AG04449 (cell line): ENCODE data around the gene TTC34.

Experiments
- CTCF ChIA-PET: fragments of 350-600 bp; formaldehyde crosslinking; extraction: SDS; loops from one replicate; lab custom pipeline; 2021; ENCODE audit warnings: antibody characterized with exemption; lab: Yijun Ruan, JAX
- POLR2A ChIA-PET: fragments of 400-600, 350-600 bp; formaldehyde crosslinking; extraction: SDS; loops from one replicate; lab custom pipeline; 2020; ENCODE audit warnings: antibody characterized with exemption, inconsistent platforms; lab: Yijun Ruan, JAX
- DNase-seq: peaks from one replicate; pipeline ENCODE4 v3.0.0-alpha.2; 2010; ENCODE audit warnings: low read depth, low spot score
- H3K4me3 ChIP-seq: 2 replicates; pipeline ENCODE4 v1.5.1; 2011; ENCODE audit warnings: low read depth, mild to moderate bottlenecking, control low read depth, low read length
- TF ChIP-seq, protein P1 (sequence below): IDR thresholded peaks from one replicate; pipeline ENCODE4 v1.5.1; 2011; ENCODE audit warnings: mild to moderate bottlenecking, moderate library complexity, low read length, control low read depth, inconsistent platforms; ENCODE audit not compliant: insufficient read depth; ENCODE audit errors: missing control alignments

The TTC34 gene

DNA sequence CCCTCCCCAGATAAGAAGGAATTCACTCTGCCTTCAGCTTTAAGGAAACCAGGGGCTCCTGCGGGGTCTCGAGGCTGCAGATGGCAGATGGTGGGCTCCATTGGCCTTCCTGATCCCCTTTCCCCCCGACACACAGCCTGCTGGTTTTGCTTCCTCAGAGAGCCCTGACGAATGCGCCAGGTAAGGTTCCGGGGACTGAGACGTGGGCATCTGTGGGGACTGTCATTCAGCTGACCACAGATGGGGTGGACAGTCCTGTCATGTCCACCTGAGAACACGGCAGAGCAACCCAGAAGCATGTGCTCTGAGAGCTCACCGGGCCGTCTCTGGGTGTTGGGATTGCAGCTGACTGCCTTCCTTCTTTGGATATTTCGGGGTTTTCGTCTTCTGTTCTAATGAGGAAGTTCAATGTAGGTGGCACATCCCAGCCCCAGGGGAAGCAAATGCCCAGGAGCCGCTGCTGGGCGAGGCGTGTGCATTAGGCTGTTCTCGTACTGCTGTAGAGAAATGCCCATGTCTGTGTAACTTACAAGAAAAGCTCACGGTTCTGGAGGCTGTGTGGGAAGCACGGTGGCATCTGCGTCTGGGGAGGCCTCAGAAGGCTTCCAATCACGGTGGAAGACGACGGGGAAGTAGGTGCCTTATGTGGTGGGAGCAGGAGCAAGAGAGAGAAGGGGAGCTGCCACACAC, 22.6 kb upstream of the TTC34 start:
- DNase-seq = no peak
- ChIA-PET CTCF (no interaction called here), POLR2A (no interaction called here)
- H3K4me3 ChIP-seq = no peak overlapping the region
- TF ChIP-seq, protein P1, sequence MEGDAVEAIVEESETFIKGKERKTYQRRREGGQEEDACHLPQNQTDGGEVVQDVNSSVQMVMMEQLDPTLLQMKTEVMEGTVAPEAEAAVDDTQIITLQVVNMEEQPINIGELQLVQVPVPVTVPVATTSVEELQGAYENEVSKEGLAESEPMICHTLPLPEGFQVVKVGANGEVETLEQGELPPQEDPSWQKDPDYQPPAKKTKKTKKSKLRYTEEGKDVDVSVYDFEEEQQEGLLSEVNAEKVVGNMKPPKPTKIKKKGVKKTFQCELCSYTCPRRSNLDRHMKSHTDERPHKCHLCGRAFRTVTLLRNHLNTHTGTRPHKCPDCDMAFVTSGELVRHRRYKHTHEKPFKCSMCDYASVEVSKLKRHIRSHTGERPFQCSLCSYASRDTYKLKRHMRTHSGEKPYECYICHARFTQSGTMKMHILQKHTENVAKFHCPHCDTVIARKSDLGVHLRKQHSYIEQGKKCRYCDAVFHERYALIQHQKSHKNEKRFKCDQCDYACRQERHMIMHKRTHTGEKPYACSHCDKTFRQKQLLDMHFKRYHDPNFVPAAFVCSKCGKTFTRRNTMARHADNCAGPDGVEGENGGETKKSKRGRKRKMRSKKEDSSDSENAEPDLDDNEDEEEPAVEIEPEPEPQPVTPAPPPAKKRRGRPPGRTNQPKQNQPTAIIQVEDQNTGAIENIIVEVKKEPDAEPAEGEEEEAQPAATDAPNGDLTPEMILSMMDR = no peak

DNA sequence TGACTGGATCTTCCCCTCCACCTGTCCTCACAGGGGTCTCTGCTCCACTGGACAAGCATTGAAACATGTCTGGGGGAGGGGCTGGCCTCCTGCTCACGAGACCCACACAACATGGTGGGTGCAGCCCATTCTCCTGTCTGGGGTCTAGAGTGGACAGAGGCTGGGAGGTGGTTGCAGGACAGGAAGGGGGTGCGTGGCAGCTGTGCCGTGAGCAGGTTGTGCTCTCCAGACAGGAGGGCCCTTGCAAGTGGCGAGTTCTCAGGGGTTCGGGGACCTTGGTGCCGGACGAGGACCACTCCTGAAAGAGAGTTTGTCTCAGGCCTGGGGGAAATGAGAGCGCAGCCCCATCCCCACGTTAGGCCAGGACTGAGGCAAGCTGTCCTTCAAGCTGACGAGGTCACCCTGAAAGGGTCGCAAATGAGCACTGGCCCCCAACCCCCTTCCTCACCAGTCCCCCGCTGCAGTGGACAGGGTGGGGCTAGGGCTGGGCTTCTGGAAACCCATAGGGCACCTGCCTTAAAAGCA, 21.2 kb upstream of the TTC34 start:
- CTCF ChIA-PET = no interaction called here
- TF ChIP-seq, protein P1 = no peak
- POLR2A ChIA-PET = no interaction called here
- H3K4me3 ChIP-seq = no peak overlapping the region
- no peak for DNase-seq

DNA sequence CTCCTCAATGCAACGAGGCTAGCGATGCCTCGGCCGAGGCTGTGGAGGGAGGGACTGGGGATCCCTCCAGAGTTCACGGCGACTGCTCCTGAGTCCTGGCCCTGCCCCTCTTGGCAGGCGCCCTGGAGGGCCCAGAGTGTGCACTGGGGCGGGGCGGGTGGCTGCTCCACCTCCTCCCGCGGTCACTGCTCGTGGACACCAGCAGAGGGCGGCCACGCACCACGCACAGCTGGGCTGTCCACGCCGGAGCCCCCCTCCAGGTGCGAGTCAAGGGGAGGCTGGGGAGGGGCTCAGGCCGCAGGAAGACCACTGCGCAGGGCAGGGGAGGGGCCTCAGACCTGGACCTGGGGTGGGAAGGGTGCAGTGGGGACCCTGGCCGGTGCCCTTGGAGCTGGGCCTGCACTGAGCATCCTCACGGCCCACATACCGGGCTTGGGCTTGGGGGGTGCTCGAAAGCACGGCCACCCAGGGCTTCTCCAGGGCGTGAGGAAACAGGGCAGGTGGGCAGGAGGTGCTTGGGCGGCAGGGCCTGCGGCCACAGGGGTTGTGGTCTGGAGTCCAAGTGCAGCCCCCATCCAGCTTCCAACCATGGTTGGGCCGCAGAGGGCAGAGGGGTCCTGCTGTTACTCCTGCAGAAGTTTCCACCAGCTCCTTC, 20.6 kb upstream of the TTC34 start:
- DNase-seq = no peak

DNA sequence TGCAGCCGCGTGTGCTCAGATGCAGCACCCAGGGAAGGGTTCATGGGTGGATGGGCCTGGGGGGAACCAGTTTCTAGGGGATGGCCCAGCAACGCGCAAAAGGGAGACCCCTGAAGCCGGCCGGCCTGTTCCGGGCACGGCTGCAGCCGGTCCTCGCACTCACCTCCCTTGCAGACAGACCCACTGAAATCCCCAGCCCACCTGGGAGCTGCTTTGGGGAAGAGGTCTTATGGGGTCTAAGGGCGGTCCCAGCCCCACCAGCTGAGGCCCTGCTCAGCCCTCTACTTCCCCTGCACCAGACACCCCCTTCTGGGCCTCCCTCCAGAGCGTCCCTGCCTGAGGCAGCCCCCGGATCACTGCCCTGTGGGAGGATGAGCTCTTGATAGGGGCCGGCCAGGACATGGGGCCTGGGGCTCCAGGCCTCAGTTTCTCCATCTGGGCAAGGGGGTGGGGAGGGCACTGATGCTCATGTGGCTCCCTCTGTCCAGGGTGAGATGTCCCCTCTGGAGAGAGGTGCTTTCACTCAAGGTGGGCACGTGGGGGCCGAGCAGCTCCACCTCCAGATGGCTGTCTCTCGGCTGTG, 20.0 kb upstream of the TTC34 start:
- DNase-seq = no peak
- ChIA-PET POLR2A (no interaction called here), CTCF (no interaction called here)
- TF ChIP-seq, protein P1 = no peak
- H3K4me3 ChIP-seq = no peak overlapping the region

More for the DNA sequence above, 20.6 kb upstream of the TTC34 start:
- ChIA-PET CTCF (no interaction called here), POLR2A (no interaction called here)
- TF ChIP-seq, protein P1 = no peak
- no peak overlapping the region for H3K4me3 ChIP-seq

DNA sequence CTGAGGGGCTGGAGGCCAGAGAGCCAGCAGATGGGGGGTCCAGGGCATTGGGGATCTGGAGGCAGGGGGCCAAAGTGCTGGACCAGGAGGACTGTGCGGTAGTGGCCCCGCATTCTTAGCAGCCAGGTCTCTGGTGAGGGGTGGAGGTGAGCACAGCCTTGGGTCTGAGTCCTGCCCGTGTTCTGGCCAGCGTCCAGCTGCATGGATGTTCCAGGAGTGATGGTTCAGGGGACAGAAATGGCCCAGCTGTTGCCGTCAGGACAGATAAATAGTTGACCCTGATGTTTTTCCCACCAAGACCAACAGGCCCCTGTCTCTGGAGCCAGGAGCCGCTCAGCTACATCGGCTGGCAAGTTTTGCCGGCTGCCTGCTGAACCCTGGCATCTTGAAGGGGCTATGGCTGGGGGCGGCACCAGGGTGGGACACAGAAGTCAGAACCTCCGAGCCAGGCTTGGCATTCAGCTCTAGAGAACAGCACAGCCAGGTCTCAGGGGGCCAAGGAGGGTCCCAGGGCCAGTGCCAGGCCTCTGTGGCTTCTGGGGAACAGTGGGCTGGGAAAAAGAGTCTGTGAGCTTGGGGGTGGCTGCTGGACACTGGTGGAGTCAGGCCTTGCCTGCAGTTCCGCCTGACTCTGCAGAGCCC, 19.4 kb upstream of the TTC34 start:
- POLR2A ChIA-PET = no interaction called here
- no peak for DNase-seq
- H3K4me3 ChIP-seq = no peak overlapping the region
- CTCF ChIA-PET = no interaction called here
- TF ChIP-seq, protein P1 = no peak
